ENCODE measurements around the gene SYT8. TPM values are rescaled to one million over a fixed set of nuclear protein-coding genes. Genes with fewer than 3 reads are reported as not detected.

The SYT8 gene
- total and polyA plus RNA-seq, 2 donors (not counting 1 experiment from before 2014, with no cell fraction given), result not detected

DNA sequence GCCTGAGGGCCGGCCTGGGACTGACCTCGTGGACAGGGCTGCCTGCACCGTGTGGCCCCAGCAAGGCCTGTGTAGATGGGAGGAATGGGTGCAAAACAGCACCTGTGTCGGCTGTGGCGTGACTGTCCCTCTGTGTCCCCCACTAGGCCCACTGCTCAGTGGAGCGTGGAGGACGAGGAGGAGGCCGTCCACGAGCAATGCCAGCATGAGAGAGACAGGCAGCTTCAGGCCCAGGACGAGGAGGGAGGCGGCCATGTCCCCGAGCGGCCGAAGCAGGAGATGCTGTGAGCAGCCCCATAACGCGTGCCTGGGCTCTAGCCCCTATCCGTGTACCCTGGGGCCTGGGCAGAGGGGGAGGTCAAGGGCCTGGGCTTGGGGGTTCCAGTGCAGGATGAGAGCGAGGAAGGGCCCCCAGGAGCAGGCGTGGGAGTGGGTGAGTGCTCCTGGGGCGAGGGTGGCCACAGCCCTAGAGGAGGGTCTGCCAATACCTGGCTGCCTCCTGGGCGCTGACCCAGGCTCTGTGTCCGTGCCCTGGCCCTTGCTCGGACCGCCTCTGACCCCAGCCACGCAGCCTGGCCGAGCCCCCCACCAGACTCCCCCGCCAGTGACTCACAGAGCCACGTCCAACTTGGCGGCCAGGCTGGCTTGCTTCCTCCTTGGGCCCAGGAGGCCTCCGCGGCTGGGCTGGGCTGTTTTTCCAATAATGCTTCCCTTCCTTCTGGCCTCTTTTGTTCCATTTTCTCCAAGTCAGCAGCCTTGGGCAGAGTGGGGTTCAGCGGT lies 45.3 kb downstream of the SYT8 start:
- no peak for TF ChIP-seq EZH2 (IDR thresholded peaks at IDR 0.05; ENCODE audit: borderline replicate concordance, insufficient read depth, low read depth, low read length, poor library complexity, severe bottlenecking)
- TF ChIP-seq, protein P1, sequence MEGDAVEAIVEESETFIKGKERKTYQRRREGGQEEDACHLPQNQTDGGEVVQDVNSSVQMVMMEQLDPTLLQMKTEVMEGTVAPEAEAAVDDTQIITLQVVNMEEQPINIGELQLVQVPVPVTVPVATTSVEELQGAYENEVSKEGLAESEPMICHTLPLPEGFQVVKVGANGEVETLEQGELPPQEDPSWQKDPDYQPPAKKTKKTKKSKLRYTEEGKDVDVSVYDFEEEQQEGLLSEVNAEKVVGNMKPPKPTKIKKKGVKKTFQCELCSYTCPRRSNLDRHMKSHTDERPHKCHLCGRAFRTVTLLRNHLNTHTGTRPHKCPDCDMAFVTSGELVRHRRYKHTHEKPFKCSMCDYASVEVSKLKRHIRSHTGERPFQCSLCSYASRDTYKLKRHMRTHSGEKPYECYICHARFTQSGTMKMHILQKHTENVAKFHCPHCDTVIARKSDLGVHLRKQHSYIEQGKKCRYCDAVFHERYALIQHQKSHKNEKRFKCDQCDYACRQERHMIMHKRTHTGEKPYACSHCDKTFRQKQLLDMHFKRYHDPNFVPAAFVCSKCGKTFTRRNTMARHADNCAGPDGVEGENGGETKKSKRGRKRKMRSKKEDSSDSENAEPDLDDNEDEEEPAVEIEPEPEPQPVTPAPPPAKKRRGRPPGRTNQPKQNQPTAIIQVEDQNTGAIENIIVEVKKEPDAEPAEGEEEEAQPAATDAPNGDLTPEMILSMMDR (IDR thresholded peaks at IDR 0.05), result no peak
- CTCF ChIA-PET, result interaction anchor here (0.5 to 3.3 kb wide), 2 partner anchors 21 to 28 kb away, joined by 4 to 104 read pairs; partner anchors contain the start of gene LSP1
- H2AFZ ChIP-seq (ENCODE audit: insufficient read depth, low read depth, low read length, poor library complexity, severe bottlenecking), result no peak overlapping the region
- H3K4me1 ChIP-seq (ENCODE audit: control insufficient read depth in 2 of 2, insufficient read depth in 2 of 2, low read length in 2 of 2), result peaks cover 36 to 66% of the 10 kb centered on the region in 2 donors
- POLR2A ChIA-PET, result no interaction called here
- peaks cover 7 to 51% of the 10 kb centered on the region in 2 experiments for H3K36me3 ChIP-seq (replicated peaks in 1 of 2; ENCODE audit: control extremely low read depth in 1 of 2, control insufficient read depth in 1 of 2, extremely low read depth in 1 of 2, insufficient read depth in 2 of 2, low read length in 1 of 2)
- H3K9ac ChIP-seq (ENCODE audit: low read length), result no peak overlapping the region
- peaks cover 100% of the 10 kb centered on the region for H4K20me1 ChIP-seq (ENCODE audit: control insufficient read depth, insufficient read depth, low read length, poor library complexity, severe bottlenecking)
- H3K9me3 ChIP-seq (ENCODE audit: control extremely low read depth in 1 of 3, control insufficient read depth in 2 of 3, insufficient read depth in 1 of 3, low read length in 2 of 3), result no peaks in the 10 kb centered on the region
- peak overlapping the region in 1 of 2 donors; percentile 72 for H3K27ac ChIP-seq (ENCODE audit: low read length in 2 of 2)
- no peaks in the 10 kb centered on the region for H3K27me3 ChIP-seq (replicated peaks in 1 of 4; ENCODE audit: control extremely low read depth in 1 of 4, control insufficient read depth in 3 of 4, insufficient read depth in 4 of 4, low read length in 3 of 4)
- H3K79me2 ChIP-seq (ENCODE audit: control insufficient read depth, insufficient read depth, low read length), result peaks cover 51% of the 10 kb centered on the region
- Mint-ChIP-seq H3K9me3 (ENCODE audit: insufficient read depth) (no peaks in the 10 kb centered on the region), H3K4me3 (peak overlapping the region; percentile 27), H3K27ac (peak overlapping the region; percentile 80), H3K4me1 (peaks cover 53% of the 10 kb centered on the region), H3K27me3 (no peaks in the 10 kb centered on the region)
- 90% methylated on average over 31 of the region's 32 CpGs for WGBS (ENCODE audit: insufficient coverage)
- DNase-seq (no peak), ATAC-seq (ENCODE audit: low read depth) (no peak)
- intact Hi-C loops (cut with micrococcal nuclease), result loop anchor here (2.0 to 5.0 kb wide), 3 partner anchors 27 to 272 kb away; partner anchors contain the start of genes LSP1 and TNNT3
- H3K4me3 ChIP-seq (ENCODE audit: control extremely low read depth in 1 of 5, extremely low read depth in 1 of 5, insufficient read depth in 1 of 5, low read depth in 2 of 5, low read length in 4 of 5), result no peak overlapping the region
- H3K4me2 ChIP-seq (replicated peaks; ENCODE audit: low read depth, low read length, poor library complexity, severe bottlenecking), result peak overlapping the region; percentile 61

Data from B cell (primary cell).